HCT116 (cell line): ENCODE data around the gene ARHGEF11.

Experiments used
- CEBPB ChIP-seq: IDR thresholded peaks from 2 replicates; pipeline ENCODE4 v1.6.1; 2012; ENCODE audit warnings: low read depth
- EZH2 ChIP-seq: fragments of 200-600 bp; sonication (generic); IDR thresholded peaks from 2 replicates; pipeline ENCODE4 v1.6.1; 2017; ENCODE audit warnings: antibody characterized with exemption, mixed run types
- EZH2phosphoT487 ChIP-seq: fragments of 200-600 bp; IDR thresholded peaks from 2 replicates; pipeline ENCODE4 v1.6.1; 2018; ENCODE audit warnings: antibody characterized with exemption, borderline replicate concordance
- FOSL1 ChIP-seq: IDR thresholded peaks from 2 replicates; pipeline ENCODE4 v1.6.1; 2012; ENCODE audit warnings: low read depth
- JUND ChIP-seq: IDR thresholded peaks from 2 replicates; pipeline ENCODE4 v1.6.1; 2012
- POLR2A ChIP-seq: IDR thresholded peaks from 2 replicates; pipeline ENCODE4 v1.7.0; 2011; ENCODE audit warnings: borderline replicate concordance; ENCODE audit not compliant: insufficient read depth, insufficient read length; ENCODE audit errors: extremely low read depth
- POLR2AphosphoS5 ChIP-seq: IDR thresholded peaks from 2 replicates; pipeline ENCODE4 v1.6.1; 2011; ENCODE audit warnings: mild to moderate bottlenecking, low read depth, low read length, moderate library complexity
- RAD21 ChIP-seq: IDR thresholded peaks from 2 replicates; pipeline ENCODE4 v1.6.1; 2012; ENCODE audit warnings: low read depth, mild to moderate bottlenecking
- SIN3A ChIP-seq: IDR thresholded peaks from 2 replicates; pipeline ENCODE4 v1.6.1; 2012; ENCODE audit warnings: low read depth
- SP1 ChIP-seq: IDR thresholded peaks from 2 replicates; pipeline ENCODE4 v1.6.1; 2012; ENCODE audit warnings: low read depth
- YY1 ChIP-seq: IDR thresholded peaks from 2 replicates; pipeline ENCODE4 v1.6.1; 2011; ENCODE audit warnings: low read length, low read depth, moderate library complexity, mild to moderate bottlenecking; ENCODE audit not compliant: insufficient replicate concordance; ENCODE audit errors: extremely low read depth
- ZNF274 ChIP-seq: fragments of 200-500 bp; sonication (Bioruptor generic); IDR thresholded peaks from 2 replicates; pipeline ENCODE4 v1.6.1; 2014; ENCODE audit warnings: mild to moderate bottlenecking, low read depth, low read length, inconsistent platforms
- TF ChIP-seq, protein P1 (sequence below), 3 experiments: fragments of 200-600 bp in 1 of 3; sonication (generic) in 1 of 3; IDR thresholded peaks in 2 of 3; conservative IDR thresholded peaks in 1 of 3; 2 replicates each; pipeline ENCODE4 v1.5.1; 2012 to 2017; ENCODE audit warnings: low read depth in 2 of 3, low read length in 2 of 3, antibody characterized with exemption in 1 of 3, borderline replicate concordance in 1 of 3, control low read depth in 1 of 3, mild to moderate bottlenecking in 1 of 3, mixed read lengths in 1 of 3, mixed run types in 1 of 3, moderate library complexity in 1 of 3; ENCODE audit not compliant: insufficient read depth in 1 of 3
- TF ChIP-seq, protein P2 (sequence below): IDR thresholded peaks from 2 replicates; pipeline ENCODE4 v1.6.1; 2012

- TF ChIP-seq ZNF274 (no peak), POLR2A (no peak), EZH2phosphoT487 (no peak), YY1 (no peak), EZH2 (no peak), CEBPB (no peak), FOSL1 (no peak), RAD21 (no peak), POLR2AphosphoS5 (no peak), SP1 (no peak), JUND (no peak), SIN3A (no peak)
- TF ChIP-seq, protein P1, sequence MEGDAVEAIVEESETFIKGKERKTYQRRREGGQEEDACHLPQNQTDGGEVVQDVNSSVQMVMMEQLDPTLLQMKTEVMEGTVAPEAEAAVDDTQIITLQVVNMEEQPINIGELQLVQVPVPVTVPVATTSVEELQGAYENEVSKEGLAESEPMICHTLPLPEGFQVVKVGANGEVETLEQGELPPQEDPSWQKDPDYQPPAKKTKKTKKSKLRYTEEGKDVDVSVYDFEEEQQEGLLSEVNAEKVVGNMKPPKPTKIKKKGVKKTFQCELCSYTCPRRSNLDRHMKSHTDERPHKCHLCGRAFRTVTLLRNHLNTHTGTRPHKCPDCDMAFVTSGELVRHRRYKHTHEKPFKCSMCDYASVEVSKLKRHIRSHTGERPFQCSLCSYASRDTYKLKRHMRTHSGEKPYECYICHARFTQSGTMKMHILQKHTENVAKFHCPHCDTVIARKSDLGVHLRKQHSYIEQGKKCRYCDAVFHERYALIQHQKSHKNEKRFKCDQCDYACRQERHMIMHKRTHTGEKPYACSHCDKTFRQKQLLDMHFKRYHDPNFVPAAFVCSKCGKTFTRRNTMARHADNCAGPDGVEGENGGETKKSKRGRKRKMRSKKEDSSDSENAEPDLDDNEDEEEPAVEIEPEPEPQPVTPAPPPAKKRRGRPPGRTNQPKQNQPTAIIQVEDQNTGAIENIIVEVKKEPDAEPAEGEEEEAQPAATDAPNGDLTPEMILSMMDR (IDR thresholded peaks at IDR 0.05 in 2 of 3, conservative IDR thresholded peaks at IDR 0.05 in 1 of 3; ENCODE audit: borderline replicate concordance in 1 of 3, insufficient read depth in 1 of 3, low read depth in 2 of 3, low read length in 2 of 3): no peak
- TF ChIP-seq, protein P2, sequence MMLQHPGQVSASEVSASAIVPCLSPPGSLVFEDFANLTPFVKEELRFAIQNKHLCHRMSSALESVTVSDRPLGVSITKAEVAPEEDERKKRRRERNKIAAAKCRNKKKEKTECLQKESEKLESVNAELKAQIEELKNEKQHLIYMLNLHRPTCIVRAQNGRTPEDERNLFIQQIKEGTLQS: no peak
Measured at GRCh38 chr1:157019457-157019856, 26.1 kb downstream of the ARHGEF11 start.
